ENCODE results near the gene ZNF768.
A peak's percentile ranks its signal among the peaks of the same experiment; 100 is the strongest.
"Not testable (repeated sequence)": the region's sequence is repeated elsewhere in the genome, so short reads cannot be mapped to it uniquely, and the experiment has no call there.

Gene ZNF768

GRCh38 chr16:30555315-30556124 is 29.2 kb upstream of the ZNF768 start:
- no peak for DNase-seq

GRCh38 chr16:30554557-30555314 is 28.4 kb upstream of the ZNF768 start:
- no peak for DNase-seq

- DNase-seq = no peak
Measured at GRCh38 chr16:30553393-30553899, 27.1 kb upstream of the ZNF768 start.

- no peak for DNase-seq
Measured at GRCh38 chr16:30552956-30553355, 26.6 kb upstream of the ZNF768 start.

GRCh38 chr16:30551781-30552180 is 25.4 kb upstream of the ZNF768 start:
- DNase-seq = no peak

- DNase-seq = no peak
Measured at GRCh38 chr16:30548416-30549253, 22.3 kb upstream of the ZNF768 start.

- no peak for DNase-seq
Measured at GRCh38 chr16:30546115-30546514, 19.7 kb upstream of the ZNF768 start.

GRCh38 chr16:30543067-30543466 is 16.7 kb upstream of the ZNF768 start:
- DNase-seq = no peak

- no peak for DNase-seq
Measured at GRCh38 chr16:30541502-30542329, 15.3 kb upstream of the ZNF768 start.

- not testable (repeated sequence) for DNase-seq
Measured at GRCh38 chr16:30540916-30541464, 14.6 kb upstream of the ZNF768 start.

- not testable (repeated sequence) for DNase-seq
Measured at GRCh38 chr16:30539986-30540526, 13.7 kb upstream of the ZNF768 start.

- DNase-seq = no peak
Measured at GRCh38 chr16:30539000-30539964, 12.9 kb upstream of the ZNF768 start.

- not testable (repeated sequence) for DNase-seq
Measured at GRCh38 chr16:30536391-30537024, 10.1 kb upstream of the ZNF768 start.

GRCh38 chr16:30535777-30536190 is 9.4 kb upstream of the ZNF768 start:
- DNase-seq = peak; percentile 29

- no peak for DNase-seq
Measured at GRCh38 chr16:30535106-30535776, 8.9 kb upstream of the ZNF768 start.

- peak; percentile 91 for DNase-seq
Measured at GRCh38 chr16:30534368-30535105, 8.2 kb upstream of the ZNF768 start, which contains the start of gene ZNF747. ZNF747 (minus strand) TSS chr16:30534858; CDS start chr16:30534679, 179 bp downstream.

- no peak for DNase-seq
Measured at GRCh38 chr16:30533748-30534367, 7.5 kb upstream of the ZNF768 start.

GRCh38 chr16:30533146-30533522 is 6.8 kb upstream of the ZNF768 start:
- no peak for DNase-seq

All from NCI-H1105 (cell line).